GM12878 (cell line): ENCODE measurements around the gene SSR2. TPM values are rescaled to one million over a fixed set of nuclear protein-coding genes. Genes with fewer than 3 reads are reported as not detected.

Source experiments
- ATAC-seq: fragments of 200-7000 bp; cut with Tn5 transposase; 3 replicates; pipeline ENCODE4 v1.9.1; 2020; ENCODE audit warnings: mild to moderate bottlenecking, moderate library complexity
- Bru-seq: library from RNA; stranded (reverse); fragments of 400-500 nt; gene quantifications from one replicate; lab custom pipeline; 2021; lab: Mats Ljungman, UMichigan
- BruChase-seq, 2 experiments: library from RNA; stranded (reverse); fragments of 400-500 nt; gene quantifications; one replicate each; lab custom pipeline; 2021; lab: Mats Ljungman, UMichigan
- BruUV-seq: library from RNA; stranded (reverse); fragments of 400-500 nt; replicated peaks from 2 replicates; lab custom pipeline; 2021; lab: Mats Ljungman, UMichigan
- CTCF ChIA-PET: fragments of 300-600 bp; sonication (Branson Sonifier 250); formaldehyde crosslinking; extraction: SDS; loops from one replicate; lab custom pipeline; 2021; ENCODE audit warnings: inconsistent platforms; lab: Yijun Ruan, JAX
- POLR2A ChIA-PET: fragments of 350-600 bp; formaldehyde crosslinking; extraction: SDS; loops from one replicate; lab custom pipeline; 2021; ENCODE audit warnings: inconsistent platforms; lab: Charles Lee
- RAD21 ChIA-PET: fragments of 300-600 bp; sonication (Branson Sonifier 250); formaldehyde crosslinking; loops from one replicate; lab custom pipeline; 2023; ENCODE audit warnings: antibody characterized with exemption; ENCODE audit not compliant: unreplicated experiment; lab: Charles Lee
- SMC1A ChIA-PET: fragments of 300-600 bp; sonication (Branson Sonifier 250); formaldehyde crosslinking; loops from one replicate; lab custom pipeline; 2023; ENCODE audit not compliant: unreplicated experiment, uncharacterized antibody; lab: Charles Lee
- DNase-seq: peaks from one replicate; pipeline ENCODE4 v3.0.0-alpha.2; 2011; ENCODE audit warnings: low read depth, low spot score
- FAIRE-seq: peaks from 3 replicates; lab custom pipeline; 2011; peaks lifted over from hg19 to GRCh38; lab: Jason Lieb, UNC
- H2AFZ ChIP-seq: 2 replicates; pipeline ENCODE4 v1.6.0; 2011; ENCODE audit warnings: low read depth, low read length, control low read depth; ENCODE audit not compliant: control insufficient read depth
- H3K27ac ChIP-seq: 2 replicates; pipeline ENCODE4 v1.5.1; 2011; ENCODE audit warnings: control low read depth; ENCODE audit not compliant: control insufficient read depth, insufficient read depth
- H3K27me3 ChIP-seq, 2 experiments: replicated peaks in 1 of 2; 2 replicates each; pipeline versions ENCODE4 v1.6.0 to v1.6.1; 2011; ENCODE audit warnings: low read length in 1 of 2; ENCODE audit not compliant: control insufficient read depth in 2 of 2, insufficient read depth in 2 of 2
- H3K36me3 ChIP-seq, 2 experiments: 2 replicates each; pipeline ENCODE4 v1.5.1; 2011; ENCODE audit warnings: low read length in 1 of 2; ENCODE audit not compliant: control insufficient read depth in 2 of 2, insufficient read depth in 2 of 2
- H3K4me1 ChIP-seq: 2 replicates; pipeline ENCODE4 v1.6.1; 2011; ENCODE audit warnings: mild to moderate bottlenecking, low read length, moderate library complexity, mixed read lengths; ENCODE audit not compliant: control insufficient read depth, insufficient read depth
- H3K4me2 ChIP-seq: 2 replicates; pipeline ENCODE4 v1.6.0; 2011; ENCODE audit warnings: control low read depth; ENCODE audit not compliant: control insufficient read depth, insufficient read depth
- H3K4me3 ChIP-seq: fragments of 200-600 bp; sonication (generic); 2 replicates; pipeline ENCODE4 v1.5.1; 2016
- H3K79me2 ChIP-seq: 2 replicates; pipeline ENCODE4 v1.6.0; 2011; ENCODE audit warnings: low read length; ENCODE audit not compliant: control insufficient read depth, insufficient read depth
- H3K9ac ChIP-seq: 2 replicates; pipeline ENCODE4 v1.8.0; 2011; ENCODE audit warnings: low read length, control low read depth, mixed read lengths; ENCODE audit not compliant: control insufficient read depth, insufficient read depth
- H3K9me3 ChIP-seq: replicated peaks from 3 replicates; pipeline ENCODE4 v1.5.1; 2011; ENCODE audit warnings: mild to moderate bottlenecking, low read length; ENCODE audit not compliant: control insufficient read depth, insufficient read depth
- H4K20me1 ChIP-seq: 2 replicates; pipeline ENCODE4 v1.6.0; 2011; ENCODE audit not compliant: control insufficient read depth, insufficient read depth
- ATF2 ChIP-seq: IDR thresholded peaks from 2 replicates; pipeline ENCODE4 v1.6.1; 2012; ENCODE audit warnings: low read length, inconsistent platforms
- CBFB ChIP-seq: IDR thresholded peaks from 2 replicates; pipeline ENCODE4 v1.6.1; 2016; ENCODE audit warnings: antibody characterized with exemption, low read depth
- CREM ChIP-seq: IDR thresholded peaks from 2 replicates; pipeline ENCODE4 v1.6.1; 2014; ENCODE audit warnings: antibody characterized with exemption, low read depth
- EGR1 ChIP-seq, 2 experiments: IDR thresholded peaks; 1 replicate in 1 of 2; 2 replicates in 1 of 2; pipeline ENCODE4 v1.6.1; 2011 to 2012; ENCODE audit warnings: low read depth in 2 of 2, low read length in 2 of 2, borderline replicate concordance in 1 of 2, mild to moderate bottlenecking in 1 of 2, moderate library complexity in 1 of 2
- ELK1 ChIP-seq: IDR thresholded peaks from 2 replicates; pipeline ENCODE4 v1.6.1; 2012; ENCODE audit warnings: low read depth, low read length, improper control_type of control experiment
- HSF1 ChIP-seq: fragments of 150-350 bp; IDR thresholded peaks from 2 replicates; pipeline ENCODE4 v1.6.1; 2014; ENCODE audit warnings: mild to moderate bottlenecking, low read depth, low read length
- MYB ChIP-seq: fragments of 150-350 bp; IDR thresholded peaks from 2 replicates; pipeline ENCODE4 v1.6.1; 2014; ENCODE audit warnings: mild to moderate bottlenecking, low read depth, low read length, borderline replicate concordance
- POLR2AphosphoS2 ChIP-seq: IDR thresholded peaks from 2 replicates; pipeline ENCODE4 v1.6.1; 2011; ENCODE audit warnings: low read depth, mild to moderate bottlenecking, low read length, improper control_type of control experiment, moderate library complexity
- POLR2AphosphoS5 ChIP-seq: IDR thresholded peaks from 2 replicates; pipeline ENCODE4 v1.6.1; 2011; ENCODE audit warnings: mild to moderate bottlenecking, low read length, inconsistent platforms
- SUPT20H ChIP-seq: IDR thresholded peaks from 2 replicates; pipeline ENCODE4 v1.6.1; 2011; ENCODE audit warnings: low read depth, mild to moderate bottlenecking, low read length, moderate library complexity, borderline replicate concordance; ENCODE audit not compliant: control insufficient read depth
- TAF1 ChIP-seq: IDR thresholded peaks from 2 replicates; pipeline ENCODE4 v1.6.1; 2011; ENCODE audit warnings: mild to moderate bottlenecking, low read depth, low read length, borderline replicate concordance
- ZNF207 ChIP-seq: fragments of 450-650 bp; IDR thresholded peaks from 2 replicates; pipeline ENCODE4 v1.6.1; 2014; ENCODE audit warnings: antibody characterized with exemption, mild to moderate bottlenecking, borderline replicate concordance
- WGBS: methylation state at CpG from one replicate; pipeline ENCODE4 v1.1.6; 2016; ENCODE audit warnings: low lambda C conversion rate; ENCODE audit not compliant: insufficient replicate concordance, insufficient coverage; ENCODE audit errors: missing lambda C conversion rate; 5-methylcytosine and 5-hydroxymethylcytosine counted together
- in situ Hi-C: fragments of 300-500 bp; cut with MboI; formaldehyde crosslinking; loops from 9 replicates; pipeline ENCODE4 v1.14.3; 2018; ENCODE audit warnings: mixed read lengths
- intact Hi-C: fragments of 100-400 bp; cut with micrococcal nuclease; formaldehyde crosslinking; loops from one replicate; pipeline ENCODE4 v1.14.2; 2022; ENCODE audit not compliant: unreplicated experiment
- long read RNA-seq, 2 experiments: library from polyadenylated mRNA; unstranded; transcript quantifications; one replicate each; pipeline ENCODE4 v2.0.0, GENCODE V29; 2019 to 2020
- polyA minus RNA-seq, 3 experiments: library from RNA; depleted of rRNA, polyadenylated mRNA; stranded (reverse); fragments of >200 nt; gene quantifications; 2 replicates each; pipeline ENCODE4 v1.2.3, GENCODE V29; 2011
- polyA plus RNA-seq, 11 experiments: library from polyadenylated mRNA; depleted of rRNA in 4 of 11; unstranded in 6 of 11; stranded (reverse) in 5 of 11; fragments of >200 nt; fragmentation: Nextera tagmentation in 4 of 11; fragmentation: Illumina TruSeq in 1 of 11; extraction: Ambion mirVana in 4 of 11; extraction: Trizol in 1 of 11; gene quantifications; 1 replicate in 1 of 11; 2 replicates in 10 of 11; pipeline versions ENCODE4 v1.2.1 to v1.2.3, GENCODE V29; 2011 to 2016; ENCODE audit warnings: inconsistent platforms in 2 of 11, missing spikeins in 2 of 11, low read depth in 1 of 11
- total RNA-seq, 4 experiments: library from RNA; depleted of rRNA in 3 of 4; stranded (reverse); fragments of >200 nt in 3 of 4; fragmentation: Illumina TruSeq in 1 of 4; extraction: Trizol in 1 of 4; gene quantifications; 2 replicates each; pipeline versions ENCODE4 v1.2.1 to v1.2.3, GENCODE V29; 2013 to 2021

SSR2 gene
- total RNA-seq (2013; cell fraction: nucleolus; rRNA removed) = 117 and 134 TPM in 2 replicates
- total RNA-seq (2014; rRNA removed) (304 and 309 TPM in 2 replicates), total RNA-seq (2014; rRNA removed; fragmentation: Illumina TruSeq; extraction: Trizol) (253 and 257 TPM in 2 replicates), total RNA-seq (2021) (207 and 208 TPM in 2 replicates), polyA plus RNA-seq (2011; rRNA removed) (434 and 553 TPM in 2 replicates), polyA plus RNA-seq (2014; fragmentation: Illumina TruSeq; extraction: Trizol) (443 and 504 TPM in 2 replicates), polyA plus RNA-seq (2014; fragmentation: Nextera tagmentation; extraction: Ambion mirVana) (100 to 1,000 TPM; 395 to 407 TPM), polyA plus RNA-seq (2014; rRNA removed) (300 and 320 TPM in 2 replicates), polyA plus RNA-seq (2016; fragmentation: Nextera tagmentation; extraction: Ambion mirVana) (100 to 1,000 TPM; 226 to 238 TPM), polyA minus RNA-seq (2011; rRNA and poly(A)+ RNA removed) (366 and 382 TPM in 2 replicates), Bru-seq, nascent RNA (percentile 88 among the genes with signal in this experiment), BruChase-seq, experiment 1, labeled RNA remaining after a 6-hour chase (percentile 95 among the genes with signal in this experiment), BruChase-seq, experiment 2, labeled RNA remaining after a 2-hour chase (percentile 92 among the genes with signal in this experiment)
- polyA plus RNA-seq (2011; ENCODE audit: low read depth) = 419 TPM
- 648 and 1,046 TPM in 2 replicates for polyA plus RNA-seq (2011; cell fraction: cytosol; rRNA removed)
- 186 and 215 TPM in 2 replicates for polyA plus RNA-seq (2011; cell fraction: nucleus; rRNA removed)
- 316 TPM in 2 replicates for polyA plus RNA-seq (2012)
- 76.2 and 86.9 TPM in 2 replicates for polyA minus RNA-seq (2011; cell fraction: cytosol; rRNA and poly(A)+ RNA removed)
- polyA minus RNA-seq (2011; cell fraction: nucleus; rRNA and poly(A)+ RNA removed) = 32.3 and 40.9 TPM in 2 replicates
- long read RNA-seq, experiment 1, transcript SSR2-201 (6 exons, 1,116 nt) = major isoform, 186 of 250 reads
- long read RNA-seq, experiment 1, partial matches to known transcripts = 46 of 250 reads
- long read RNA-seq, experiment 1, other reads (novel, unspliced or antisense) = 12 of 250 reads
- long read RNA-seq, experiment 2, transcript SSR2-201 (6 exons, 1,116 nt) = major isoform, 824 of 969 reads
- long read RNA-seq, experiment 2, transcript SSR2-209 (5 exons, 1,040 nt) = minor isoform, 15 of 969 reads
- long read RNA-seq, experiment 2, partial matches to known transcripts = 91 of 969 reads
- long read RNA-seq, experiment 2, other reads (novel, unspliced or antisense) = 30 of 969 reads

GRCh38 chr1:156020293-156021092 lies at the start of gene SSR2:
Gene SSR2 (minus strand): TSS chr1:156020951. CDS start chr1:156020167, 784 bp downstream.
- FAIRE-seq = peak; percentile 100
- H3K9me3 ChIP-seq = no peaks in the 10 kb centered on the region
- TF ChIP-seq ELK1 (peak; percentile 72), ATF2 (no peak), CREM (peak; percentile 88), TAF1 (peak; percentile 68; the same call in 1 of the 2 replicates), POLR2AphosphoS5 (peak; percentile 91), EGR1 (IDR thresholded peaks at IDR 0.05; ENCODE audit: borderline replicate concordance in 1 of 2, low read depth in 2 of 2, low read length in 2 of 2) (no peak), POLR2AphosphoS2 (peak; percentile 68; the same call in 1 of the 2 replicates), ZNF207 (0 out of 2 replicates have a peak, but pooled peaks have one; percentile 81), CBFB (peak; percentile 56; the same call in 1 of the 2 replicates), HSF1 (no peak), SUPT20H (no peak), MYB (no peak)

More at GRCh38 chr1:156020293-156021092, at the start of gene SSR2:
- Histone ChIP-seq H3K4me2 (peak within 1 kb of the TSS; percentile 96), H3K79me2 (peaks cover 23% of the 10 kb centered on the region), H3K4me1 (peaks cover 6% of the 10 kb centered on the region), H3K27me3 (no peaks in the 10 kb centered on the region; a peak in 1 of 4 replicates), H2AFZ (peak within 1 kb of the TSS; percentile 93), H3K9ac (peak within 1 kb of the TSS; percentile 91), H3K4me3 (peak within 1 kb of the TSS; percentile 92), H4K20me1 (no peaks in the 10 kb centered on the region), H3K27ac (peak within 1 kb of the TSS; percentile 78), H3K36me3 (peaks cover 4 to 7% of the 10 kb centered on the region in 2 experiments)
- in situ Hi-C loops (no loop called here), intact Hi-C loops (loop anchor here (2.0 kb wide), 1 partner anchor 34 kb away; the partner anchor contains the start of gene LAMTOR2)
- RAD21 ChIA-PET = interaction anchor here (0.6 to 1.7 kb wide), 6 partner anchors 16 to 80 kb away, joined by 3 to 6 read pairs (median 4); partner anchors contain the start of gene ARHGEF2
- under 1% methylated on average over 41 of the region's 45 CpGs for WGBS
- ATAC-seq (peak; percentile 100), DNase-seq (peak; percentile 76)
- SMC1A ChIA-PET = interaction anchor here (0.9 to 2.5 kb wide), 6 partner anchors 31 to 184 kb away, joined by 3 to 14 read pairs (median 4); partner anchors contain the start of gene SYT11
- BruUV-seq = no TSS peak
- POLR2A ChIA-PET = interaction anchor here (0.6 to 1.2 kb wide), 6 partner anchors 26 to 270 kb away, joined by 3 to 4 read pairs (median 4); partner anchors contain the start of gene ARHGEF2
- CTCF ChIA-PET = interaction anchor here (1.4 to 3.4 kb wide), 4 partner anchors 31 to 86 kb away, joined by 3 to 14 read pairs (median 10); no protein-coding TSS in a partner anchor
